Measurements from ENCODE around the gene LIN28B.
"Not testable (repeated sequence)": the region's sequence is repeated elsewhere in the genome, so short reads cannot be mapped to it uniquely, and the experiment has no call there.

Gene LIN28B

GRCh38 chr6:105067329-105067728 lies 110.4 kb downstream of the LIN28B start:
- no peak for DNase-seq (ENCODE audit: low spot score)

- no peak for DNase-seq (ENCODE audit: low spot score)
These were observed 111.5 kb downstream of the LIN28B start for GRCh38 chr6:105068407-105068806.

GRCh38 chr6:105069821-105070445 lies 113.0 kb downstream of the LIN28B start:
- DNase-seq (ENCODE audit: low spot score): no peak

- DNase-seq (ENCODE audit: low spot score): no peak
These were observed 115.9 kb downstream of the LIN28B start for GRCh38 chr6:105072798-105073199.

GRCh38 chr6:105075210-105075609 lies 118.3 kb downstream of the LIN28B start:
- no peak for DNase-seq (ENCODE audit: low spot score)

GRCh38 chr6:105076418-105076817 lies 119.5 kb downstream of the LIN28B start:
- not testable (repeated sequence) for DNase-seq (ENCODE audit: low spot score)

GRCh38 chr6:105077596-105078385 lies 120.9 kb downstream of the LIN28B start:
- peak; percentile 48 for DNase-seq (ENCODE audit: low spot score)

GRCh38 chr6:105078386-105078708 lies 121.4 kb downstream of the LIN28B start:
- DNase-seq (ENCODE audit: low spot score): no peak

GRCh38 chr6:105080279-105080678 lies 123.4 kb downstream of the LIN28B start:
- no peak for DNase-seq (ENCODE audit: low spot score)

- not testable (repeated sequence) for DNase-seq (ENCODE audit: low spot score)
These were observed 124.8 kb downstream of the LIN28B start for GRCh38 chr6:105081662-105082061.

- DNase-seq (ENCODE audit: low spot score): peak; percentile 81
These were observed 130.8 kb downstream of the LIN28B start for GRCh38 chr6:105087571-105088211.

GRCh38 chr6:105091140-105091829 lies 134.4 kb downstream of the LIN28B start:
- DNase-seq (ENCODE audit: low spot score): no peak

GRCh38 chr6:105094133-105094640 lies 137.3 kb downstream of the LIN28B start:
- no peak for DNase-seq (ENCODE audit: low spot score)

- DNase-seq (ENCODE audit: low spot score): no peak
These were observed 138.2 kb downstream of the LIN28B start for GRCh38 chr6:105095139-105095538.

- no peak for DNase-seq (ENCODE audit: low spot score)
These were observed 140.4 kb downstream of the LIN28B start for GRCh38 chr6:105097288-105097687.

- peak; percentile 71 for DNase-seq (ENCODE audit: low spot score)
These were observed 142.5 kb downstream of the LIN28B start for GRCh38 chr6:105099371-105099770.

- no peak for DNase-seq (ENCODE audit: low spot score)
These were observed 145.3 kb downstream of the LIN28B start for GRCh38 chr6:105102186-105102585.

- no peak for DNase-seq (ENCODE audit: low spot score)
These were observed 148.2 kb downstream of the LIN28B start for GRCh38 chr6:105105094-105105493.

GRCh38 chr6:105106260-105106659 lies 149.4 kb downstream of the LIN28B start:
- no peak for DNase-seq (ENCODE audit: low spot score)

- no peak for DNase-seq (ENCODE audit: low spot score)
These were observed 150.3 kb downstream of the LIN28B start for GRCh38 chr6:105107207-105107606.

GRCh38 chr6:105108631-105109262 lies 151.8 kb downstream of the LIN28B start:
- no peak for DNase-seq (ENCODE audit: low spot score)
